GM12874 (cell line): ENCODE measurements around the gene QRICH1.

Experiments used
- TF ChIP-seq, protein P1 (sequence below): IDR thresholded peaks from 2 replicates; pipeline ENCODE4 v1.5.1; 2011; ENCODE audit warnings: low read depth, mild to moderate bottlenecking, control low read depth, low read length, moderate library complexity; ENCODE audit not compliant: insufficient read depth

Gene QRICH1

DNA sequence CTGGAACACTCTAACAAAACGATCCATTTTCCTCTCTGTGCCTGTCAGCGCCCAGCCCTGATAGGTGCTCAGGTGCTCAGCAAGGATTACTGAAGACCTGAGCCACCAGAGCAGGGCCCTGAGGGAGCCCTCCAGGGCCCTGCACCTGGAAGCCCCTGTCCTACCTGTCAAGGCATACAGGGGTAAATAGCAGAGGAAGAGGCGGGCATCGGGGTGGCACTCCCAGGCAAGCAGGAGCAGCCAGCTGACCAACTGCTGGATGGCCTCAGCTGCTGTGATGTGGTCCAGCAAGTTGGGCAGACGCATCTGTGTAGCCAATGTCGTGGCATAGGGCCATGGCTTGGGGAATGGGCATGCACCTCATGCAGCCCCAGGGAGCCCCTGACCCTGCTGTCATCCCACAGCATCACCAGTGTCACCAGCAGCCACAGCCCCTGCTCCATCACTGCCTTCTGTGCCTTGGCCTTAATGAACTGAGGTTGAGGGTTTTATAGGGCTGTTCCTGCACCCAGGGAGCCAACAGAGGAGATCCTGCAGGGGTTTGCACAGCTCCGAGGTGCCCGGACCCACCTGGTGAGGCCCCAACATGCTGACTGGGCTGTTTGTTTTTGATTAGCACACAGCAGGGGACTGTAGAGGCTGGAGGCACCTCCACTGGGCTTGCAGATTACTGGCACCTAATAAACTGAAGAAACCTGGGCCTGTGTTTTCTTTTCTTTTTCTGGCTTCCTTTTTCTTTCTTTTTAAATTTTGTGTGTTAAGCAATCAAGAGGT lies 94.6 kb downstream of the QRICH1 start:
- TF ChIP-seq, protein P1, sequence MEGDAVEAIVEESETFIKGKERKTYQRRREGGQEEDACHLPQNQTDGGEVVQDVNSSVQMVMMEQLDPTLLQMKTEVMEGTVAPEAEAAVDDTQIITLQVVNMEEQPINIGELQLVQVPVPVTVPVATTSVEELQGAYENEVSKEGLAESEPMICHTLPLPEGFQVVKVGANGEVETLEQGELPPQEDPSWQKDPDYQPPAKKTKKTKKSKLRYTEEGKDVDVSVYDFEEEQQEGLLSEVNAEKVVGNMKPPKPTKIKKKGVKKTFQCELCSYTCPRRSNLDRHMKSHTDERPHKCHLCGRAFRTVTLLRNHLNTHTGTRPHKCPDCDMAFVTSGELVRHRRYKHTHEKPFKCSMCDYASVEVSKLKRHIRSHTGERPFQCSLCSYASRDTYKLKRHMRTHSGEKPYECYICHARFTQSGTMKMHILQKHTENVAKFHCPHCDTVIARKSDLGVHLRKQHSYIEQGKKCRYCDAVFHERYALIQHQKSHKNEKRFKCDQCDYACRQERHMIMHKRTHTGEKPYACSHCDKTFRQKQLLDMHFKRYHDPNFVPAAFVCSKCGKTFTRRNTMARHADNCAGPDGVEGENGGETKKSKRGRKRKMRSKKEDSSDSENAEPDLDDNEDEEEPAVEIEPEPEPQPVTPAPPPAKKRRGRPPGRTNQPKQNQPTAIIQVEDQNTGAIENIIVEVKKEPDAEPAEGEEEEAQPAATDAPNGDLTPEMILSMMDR = no peak

DNA sequence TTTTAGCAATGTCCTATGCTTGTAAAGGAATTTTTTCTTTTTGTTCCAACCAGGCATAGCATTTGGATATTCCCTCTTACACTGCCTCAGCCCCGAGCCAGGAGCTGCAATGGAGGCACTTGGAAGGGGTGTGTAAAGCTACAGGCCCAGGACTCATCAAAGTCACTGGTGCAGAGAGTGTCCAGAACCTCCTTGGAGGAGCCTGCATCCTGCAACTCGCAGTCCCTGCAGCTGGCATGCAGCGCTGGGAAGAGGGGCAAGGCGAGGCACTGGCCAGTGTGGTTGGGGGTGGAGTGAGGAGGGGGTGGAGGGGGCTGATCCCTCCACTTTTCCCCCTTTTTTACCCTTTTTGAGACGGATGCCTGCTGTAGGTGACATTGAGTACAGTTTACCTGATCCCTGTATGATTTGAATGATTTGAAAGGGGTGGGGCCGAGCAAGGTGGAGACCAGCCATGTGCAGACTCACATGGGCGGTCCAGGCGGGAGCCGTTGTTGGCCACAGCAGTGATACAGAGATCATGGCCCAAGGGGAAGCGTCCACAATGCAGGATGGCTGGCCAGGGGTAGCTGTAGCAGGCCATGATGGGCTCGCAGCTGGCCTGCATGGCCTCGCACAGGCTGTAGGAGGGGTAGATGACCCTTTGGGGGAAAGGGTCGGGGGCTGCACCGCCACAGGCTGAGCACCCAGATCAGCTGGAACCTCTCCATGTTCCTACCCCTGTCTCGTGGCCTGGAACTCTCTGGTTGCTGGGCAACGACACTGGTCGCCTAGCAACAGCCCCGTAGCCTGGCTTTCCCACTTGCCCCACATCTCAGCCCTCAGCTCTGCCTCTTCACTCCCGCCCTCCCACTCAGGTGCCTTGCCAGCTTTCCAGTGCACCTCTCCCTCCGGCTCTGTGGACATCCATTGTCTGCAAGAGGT lies 95.9 kb downstream of the QRICH1 start:
- TF ChIP-seq, protein P1 = no peak

DNA sequence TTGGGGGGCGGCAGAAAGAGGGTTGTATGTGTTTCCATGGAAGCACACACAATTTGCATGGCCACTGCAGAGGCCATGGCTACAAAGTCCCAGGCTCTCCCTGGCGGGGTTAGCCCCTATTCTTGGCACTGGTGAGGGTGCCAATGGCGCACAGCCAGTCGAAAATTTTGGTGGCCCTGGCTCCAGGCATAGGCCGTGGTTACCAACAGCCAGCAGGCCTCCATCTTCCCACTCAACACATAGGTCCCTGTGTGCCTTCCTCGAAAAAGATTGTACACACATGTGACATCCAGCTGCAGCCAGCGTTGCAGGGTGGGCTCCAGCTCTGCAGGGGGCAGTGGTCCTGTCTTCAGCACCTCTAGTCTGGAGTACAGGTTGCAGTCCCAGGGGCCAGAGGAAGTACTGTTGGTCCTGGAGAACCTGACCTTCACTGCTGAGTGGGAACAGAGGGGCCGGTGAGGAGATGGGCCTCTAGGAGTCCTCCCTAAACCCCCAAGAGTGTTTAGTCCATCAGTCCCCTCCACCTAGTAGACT lies 96.7 kb downstream of the QRICH1 start:
- TF ChIP-seq, protein P1 = no peak

DNA sequence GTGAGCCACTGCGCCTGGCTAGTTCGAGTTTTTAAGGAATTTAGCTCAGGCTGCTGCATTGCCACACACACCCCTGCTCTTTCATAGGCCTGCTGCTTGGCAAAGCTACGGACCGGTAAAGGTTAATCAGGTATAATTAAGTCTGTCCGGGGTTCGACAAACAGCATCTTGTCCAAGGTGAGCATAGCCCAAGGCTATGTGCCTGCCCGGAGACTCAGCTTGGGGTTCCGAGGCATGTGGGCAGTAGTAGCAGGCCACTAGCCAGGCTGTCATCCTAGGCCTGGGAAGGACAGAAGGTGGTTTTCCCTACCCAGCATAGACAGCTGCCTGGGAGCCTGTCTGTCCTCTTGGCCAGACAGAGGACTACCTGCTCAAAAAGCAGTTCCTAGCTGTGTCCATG lies 97.2 kb downstream of the QRICH1 start:
- TF ChIP-seq, protein P1 = no peak

DNA sequence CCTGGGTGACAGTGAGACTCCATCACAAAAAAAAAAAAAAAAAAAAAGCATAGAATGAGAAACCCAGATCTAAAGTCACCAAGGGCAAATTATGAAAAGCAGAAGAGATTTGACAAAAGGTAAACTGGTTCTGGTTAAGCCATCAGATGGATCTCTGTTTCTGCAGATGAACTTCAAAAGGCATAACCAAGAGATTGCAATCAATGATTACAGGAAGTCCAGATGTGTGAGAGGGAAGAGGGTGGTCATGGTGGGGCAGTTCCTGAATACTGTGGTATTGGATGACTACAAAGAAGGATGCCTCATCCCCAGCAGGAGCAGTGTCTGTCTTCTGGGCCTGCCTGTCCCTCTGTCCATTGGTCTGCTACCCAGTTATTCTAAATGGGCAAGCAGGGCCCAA lies 100.0 kb downstream of the QRICH1 start:
- TF ChIP-seq, protein P1 = no peak

DNA sequence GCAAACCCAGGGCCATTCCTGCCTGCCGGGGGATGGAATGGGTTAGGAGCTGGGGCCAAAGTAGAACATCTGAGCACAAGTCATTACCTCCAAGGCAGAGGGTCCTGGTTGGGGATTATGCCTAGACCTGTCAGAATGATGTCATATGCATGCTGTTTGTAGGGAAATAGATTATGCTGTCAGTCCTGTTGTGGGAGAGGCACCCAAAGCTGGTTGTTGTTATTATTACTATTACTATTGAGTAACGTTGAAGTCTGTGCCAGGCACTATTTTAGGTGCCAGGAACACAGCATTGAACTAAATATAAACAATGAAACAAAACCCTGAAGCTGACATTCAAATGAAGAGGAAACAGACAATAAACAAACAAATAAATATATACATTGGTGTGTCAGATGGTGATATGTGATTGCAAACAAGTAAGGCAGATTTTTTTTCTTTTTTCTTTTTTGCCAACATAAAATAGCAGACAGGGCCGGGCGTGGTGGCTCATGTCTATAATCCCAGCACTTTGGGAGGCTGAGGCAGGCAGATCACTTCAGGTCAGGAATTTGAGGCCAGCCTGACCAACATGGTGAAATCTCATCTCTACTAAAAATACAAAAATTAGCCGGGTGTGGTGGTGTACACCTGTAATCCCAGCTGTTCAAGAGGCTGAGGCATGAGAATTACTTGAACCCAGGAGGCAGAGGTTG lies 101.9 kb downstream of the QRICH1 start:
- TF ChIP-seq, protein P1 = no peak
